Glutamatergic neuron (in vitro differentiated cells): ENCODE data around the gene ADCY3. TPM values are rescaled to one million over a fixed set of nuclear protein-coding genes. Genes with fewer than 3 reads are reported as not detected.

Experiments used
- DNase-seq: peaks from one replicate; pipeline ENCODE4 v3.0.0; 2022
- H3K27ac Mint-ChIP-seq: one replicate; pipeline ENCODE4 v1.8.0; 2020; ENCODE audit warnings: mild to moderate bottlenecking, mixed read lengths, inconsistent platforms; ENCODE audit not compliant: unreplicated experiment
- H3K27me3 Mint-ChIP-seq: one replicate; pipeline ENCODE4 v1.8.0; 2020; ENCODE audit warnings: mild to moderate bottlenecking, moderate library complexity, mixed read lengths, inconsistent platforms; ENCODE audit not compliant: unreplicated experiment
- H3K36me3 Mint-ChIP-seq: one replicate; pipeline ENCODE4 v1.8.0; 2020; ENCODE audit warnings: mild to moderate bottlenecking, mixed read lengths, inconsistent platforms; ENCODE audit not compliant: unreplicated experiment
- H3K4me1 Mint-ChIP-seq: one replicate; pipeline ENCODE4 v1.8.0; 2020; ENCODE audit warnings: mild to moderate bottlenecking, low read depth, mixed read lengths, inconsistent platforms; ENCODE audit not compliant: unreplicated experiment
- H3K4me3 Mint-ChIP-seq: one replicate; pipeline ENCODE4 v1.8.0; 2020; ENCODE audit warnings: mild to moderate bottlenecking, mixed read lengths, inconsistent platforms; ENCODE audit not compliant: unreplicated experiment
- H3K9me3 Mint-ChIP-seq: one replicate; pipeline ENCODE4 v1.8.0; 2020; ENCODE audit warnings: mild to moderate bottlenecking, moderate library complexity, mixed read lengths, inconsistent platforms; ENCODE audit not compliant: unreplicated experiment
- CTCF ChIP-seq: fragments of 200-600 bp; sonication (generic); IDR thresholded peaks from one replicate; pipeline ENCODE4 v1.5.0; 2021; ENCODE audit not compliant: partially characterized antibody, unreplicated experiment
- total RNA-seq: library from RNA; stranded (reverse); fragmentation: NEBNext Ultra II Directional; extraction: Animal tissue kit (Norgen Biotek cat#: 25700); gene quantifications from one replicate; pipeline ENCODE4 v1.2.1, GENCODE V29; 2021; ENCODE audit not compliant: unreplicated experiment

Gene ADCY3
- total RNA-seq, 1 donor from 2014 or later, result 76.2 TPM

- no peak for DNase-seq
- peaks cover 19% of the 10 kb centered on the region for H3K9me3 Mint-ChIP-seq
- H3K4me1 Mint-ChIP-seq, result peaks cover 7% of the 10 kb centered on the region
- peaks cover 26% of the 10 kb centered on the region for H3K36me3 Mint-ChIP-seq
- peaks cover 7% of the 10 kb centered on the region for H3K27me3 Mint-ChIP-seq
- no peak overlapping the region for H3K4me3 Mint-ChIP-seq
- H3K27ac Mint-ChIP-seq, result no peak overlapping the region
- TF ChIP-seq CTCF, result no peak
Measured at GRCh38 chr2:24840962-24841945, 78.8 kb downstream of the ADCY3 start.

GRCh38 chr2:24840164-24840869 is 79.7 kb downstream of the ADCY3 start:
- Mint-ChIP-seq H3K9me3 (peaks cover 19% of the 10 kb centered on the region), H3K4me1 (peaks cover 7% of the 10 kb centered on the region), H3K4me3 (no peak overlapping the region), H3K27ac (no peak overlapping the region), H3K27me3 (peaks cover 7% of the 10 kb centered on the region), H3K36me3 (peaks cover 30% of the 10 kb centered on the region)
- DNase-seq, result no peak
- TF ChIP-seq CTCF, result no peak

- peaks cover 28% of the 10 kb centered on the region for H3K36me3 Mint-ChIP-seq
- TF ChIP-seq CTCF, result no peak
- peaks cover 7% of the 10 kb centered on the region for H3K4me1 Mint-ChIP-seq
- H3K4me3 Mint-ChIP-seq, result no peak overlapping the region
- peaks cover 10% of the 10 kb centered on the region for H3K27me3 Mint-ChIP-seq
- no peak overlapping the region for H3K27ac Mint-ChIP-seq
- no peak for DNase-seq
- H3K9me3 Mint-ChIP-seq, result peaks cover 17% of the 10 kb centered on the region
Measured at GRCh38 chr2:24839729-24840128, 80.3 kb downstream of the ADCY3 start.

- no peak overlapping the region for H3K4me3 Mint-ChIP-seq
- TF ChIP-seq CTCF, result no peak
- no peak overlapping the region for H3K27ac Mint-ChIP-seq
- H3K27me3 Mint-ChIP-seq, result peaks cover 14% of the 10 kb centered on the region
- H3K9me3 Mint-ChIP-seq, result peaks cover 12% of the 10 kb centered on the region
- peaks cover 8% of the 10 kb centered on the region for H3K4me1 Mint-ChIP-seq
- H3K36me3 Mint-ChIP-seq, result peaks cover 22% of the 10 kb centered on the region
- no peak for DNase-seq
Measured at GRCh38 chr2:24838541-24838940, 81.5 kb downstream of the ADCY3 start.

- no peak for TF ChIP-seq CTCF
- Mint-ChIP-seq H3K27me3 (peaks cover 14% of the 10 kb centered on the region), H3K36me3 (peaks cover 19% of the 10 kb centered on the region), H3K9me3 (peaks cover 12% of the 10 kb centered on the region), H3K4me1 (peaks cover 11% of the 10 kb centered on the region), H3K4me3 (no peak overlapping the region), H3K27ac (no peak overlapping the region)
- no peak for DNase-seq
Measured at GRCh38 chr2:24837996-24838513, 82.0 kb downstream of the ADCY3 start.
